ENCODE measurements around the gene MATN1. TPM values are rescaled to one million over a fixed set of nuclear protein-coding genes. Genes with fewer than 3 reads are reported as not detected.

MATN1 gene
- total RNA-seq, 1 donor from 2014 or later: 0.22 TPM

DNA sequence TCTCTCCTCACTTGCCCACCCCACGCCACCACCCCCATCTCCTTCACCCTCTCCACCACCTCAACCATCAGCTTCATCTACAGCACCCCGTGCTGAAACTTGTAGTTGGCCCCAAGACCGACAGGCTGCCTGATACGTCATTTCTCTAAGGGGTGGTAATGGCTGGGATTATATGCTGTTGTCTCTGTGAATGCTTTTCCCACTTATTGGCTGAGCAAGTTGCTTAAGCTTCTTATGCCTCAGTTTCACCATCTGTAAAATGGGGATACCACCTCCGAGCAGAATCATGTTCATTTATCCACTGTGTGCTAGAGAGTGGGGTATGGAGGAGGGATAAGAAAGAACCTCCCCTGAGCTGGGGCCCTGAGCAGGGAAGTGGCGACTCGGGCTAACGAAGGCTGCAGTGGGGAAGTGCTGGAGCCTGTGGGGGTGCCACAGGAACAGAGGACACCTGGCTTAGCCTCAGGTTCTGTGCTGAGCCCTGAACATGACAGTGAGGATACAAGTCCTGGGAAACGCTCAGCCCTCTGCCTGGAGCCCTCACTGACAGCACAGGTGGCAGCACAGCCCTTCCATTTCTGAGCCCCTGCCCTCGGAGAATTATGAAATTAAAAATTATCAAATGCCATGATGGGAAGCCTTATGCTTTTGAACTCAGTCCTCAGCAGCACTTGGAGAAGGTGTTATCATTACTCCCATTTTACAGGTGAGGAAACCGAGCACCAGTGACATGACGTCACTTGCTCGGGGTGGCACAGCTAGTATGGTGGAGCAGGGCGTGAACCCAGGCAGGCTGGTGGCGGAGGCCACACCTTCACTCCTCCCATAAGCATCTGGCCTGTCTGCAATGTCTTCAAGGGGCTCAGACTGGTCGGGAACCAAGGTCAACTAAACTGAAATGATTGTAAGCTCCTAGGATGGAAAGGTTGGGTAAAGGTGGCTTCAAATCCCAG is 2.8 kb downstream of the MATN1 start:
- Mint-ChIP-seq H3K36me3 (ENCODE audit: unreplicated experiment) (peaks cover 2% of the 10 kb centered on the region), H3K4me3 (ENCODE audit: unreplicated experiment) (no peak overlapping the region), H3K4me1 (ENCODE audit: low read depth, unreplicated experiment) (no peaks in the 10 kb centered on the region)

DNA sequence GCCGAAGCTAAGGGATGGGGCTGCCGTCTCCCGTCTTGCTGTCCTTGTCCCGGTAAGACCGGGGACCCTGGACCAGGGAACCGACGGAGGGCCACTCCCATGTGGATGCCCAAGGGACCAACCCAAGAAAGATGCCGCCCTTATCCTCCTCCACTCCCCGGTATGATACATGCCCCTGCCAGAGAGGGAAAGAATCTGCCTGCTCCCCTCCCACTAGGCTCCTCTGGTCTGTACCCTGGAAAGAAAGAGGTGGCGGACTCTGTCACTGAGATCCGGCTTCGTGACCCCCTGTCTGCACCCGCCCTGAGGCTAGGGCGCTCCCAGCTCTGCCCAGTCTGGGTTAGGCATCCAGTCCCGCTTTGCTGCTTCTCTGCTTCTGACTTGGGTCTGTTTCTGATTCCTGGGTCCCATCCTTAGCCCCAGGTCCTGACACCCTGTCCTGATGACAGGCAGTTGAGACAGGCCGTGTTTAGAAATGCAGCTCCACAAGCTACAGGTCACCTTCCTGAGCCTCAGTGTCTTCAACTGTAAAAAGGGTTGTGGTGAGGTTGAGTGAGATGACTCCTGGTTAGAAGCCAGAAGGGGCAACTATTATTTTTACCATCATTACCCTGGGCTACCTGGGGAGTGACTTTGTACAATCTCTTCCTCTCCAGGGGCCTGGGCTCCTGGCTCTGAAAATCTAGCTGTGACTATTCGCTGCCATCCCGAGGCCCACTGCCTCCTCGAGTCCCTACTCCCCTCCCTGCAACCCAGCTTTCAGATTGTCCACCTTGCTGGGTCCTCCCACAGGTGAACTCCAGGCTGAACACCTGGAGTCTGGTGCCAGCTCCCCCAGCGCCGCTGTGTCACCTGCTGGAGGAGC is 3.7 kb downstream of the MATN1 start:
- Mint-ChIP-seq H3K27ac (ENCODE audit: unreplicated experiment) (no peak overlapping the region), H3K4me3 (ENCODE audit: unreplicated experiment) (no peak overlapping the region), H3K36me3 (ENCODE audit: unreplicated experiment) (peaks cover 4% of the 10 kb centered on the region), H3K4me1 (ENCODE audit: low read depth, unreplicated experiment) (no peaks in the 10 kb centered on the region), H3K27me3 (ENCODE audit: unreplicated experiment) (peaks cover 6% of the 10 kb centered on the region), H3K9me3 (ENCODE audit: unreplicated experiment) (peaks cover 7% of the 10 kb centered on the region)
- DNase-seq: no peak
- TF ChIP-seq, protein P1, sequence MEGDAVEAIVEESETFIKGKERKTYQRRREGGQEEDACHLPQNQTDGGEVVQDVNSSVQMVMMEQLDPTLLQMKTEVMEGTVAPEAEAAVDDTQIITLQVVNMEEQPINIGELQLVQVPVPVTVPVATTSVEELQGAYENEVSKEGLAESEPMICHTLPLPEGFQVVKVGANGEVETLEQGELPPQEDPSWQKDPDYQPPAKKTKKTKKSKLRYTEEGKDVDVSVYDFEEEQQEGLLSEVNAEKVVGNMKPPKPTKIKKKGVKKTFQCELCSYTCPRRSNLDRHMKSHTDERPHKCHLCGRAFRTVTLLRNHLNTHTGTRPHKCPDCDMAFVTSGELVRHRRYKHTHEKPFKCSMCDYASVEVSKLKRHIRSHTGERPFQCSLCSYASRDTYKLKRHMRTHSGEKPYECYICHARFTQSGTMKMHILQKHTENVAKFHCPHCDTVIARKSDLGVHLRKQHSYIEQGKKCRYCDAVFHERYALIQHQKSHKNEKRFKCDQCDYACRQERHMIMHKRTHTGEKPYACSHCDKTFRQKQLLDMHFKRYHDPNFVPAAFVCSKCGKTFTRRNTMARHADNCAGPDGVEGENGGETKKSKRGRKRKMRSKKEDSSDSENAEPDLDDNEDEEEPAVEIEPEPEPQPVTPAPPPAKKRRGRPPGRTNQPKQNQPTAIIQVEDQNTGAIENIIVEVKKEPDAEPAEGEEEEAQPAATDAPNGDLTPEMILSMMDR (IDR thresholded peaks at IDR 0.05; ENCODE audit: partially characterized antibody, unreplicated experiment): peak; percentile 48

More for the DNA sequence above, 2.8 kb downstream of the MATN1 start:
- DNase-seq: no peak
- H3K27ac Mint-ChIP-seq (ENCODE audit: unreplicated experiment): no peak overlapping the region
- TF ChIP-seq, protein P1 (IDR thresholded peaks at IDR 0.05; ENCODE audit: partially characterized antibody, unreplicated experiment): no peak
- peaks cover 7% of the 10 kb centered on the region for H3K9me3 Mint-ChIP-seq (ENCODE audit: unreplicated experiment)
- peaks cover 6% of the 10 kb centered on the region for H3K27me3 Mint-ChIP-seq (ENCODE audit: unreplicated experiment)

DNA sequence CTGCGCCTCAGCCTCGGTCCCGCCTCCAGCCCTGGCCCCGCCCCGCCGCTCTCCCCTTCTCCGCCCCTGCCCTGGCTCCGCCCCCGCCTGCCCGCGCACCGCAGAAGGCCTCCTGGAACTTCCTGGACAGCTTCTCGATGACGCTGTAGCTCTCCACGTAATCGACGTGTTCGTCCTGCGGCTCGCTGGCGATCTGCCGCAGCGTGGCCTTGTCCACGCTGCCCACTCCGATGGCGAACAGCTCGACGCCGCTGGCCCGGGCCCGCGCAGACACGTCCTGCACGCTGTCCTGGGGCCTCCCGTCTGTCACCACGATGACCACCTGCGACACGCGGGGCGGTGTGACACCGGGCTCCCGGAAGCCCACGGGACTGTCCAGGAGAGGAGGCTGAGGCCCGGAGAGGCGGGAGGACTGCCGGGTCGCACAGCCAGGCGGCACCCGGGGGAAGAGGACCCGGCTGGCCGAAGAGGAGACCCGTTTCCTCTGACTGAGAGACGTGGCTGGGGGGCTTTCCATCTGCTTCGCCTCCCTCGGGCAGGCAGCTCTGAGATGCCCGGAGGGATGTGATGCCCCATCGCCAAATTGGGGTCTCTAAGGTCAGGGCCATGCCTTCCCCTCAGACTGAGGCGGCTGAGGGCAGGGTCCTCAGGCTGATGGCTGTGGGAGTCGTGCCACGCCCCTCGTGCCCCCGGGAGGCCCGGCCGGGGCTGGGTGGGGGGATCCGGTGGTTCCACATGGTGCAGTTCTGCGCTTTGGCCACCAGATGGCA is 4.6 kb downstream of the MATN1 start:
- peak; percentile 90 for DNase-seq
- Mint-ChIP-seq H3K4me1 (ENCODE audit: low read depth, unreplicated experiment) (no peaks in the 10 kb centered on the region), H3K4me3 (ENCODE audit: unreplicated experiment) (peak overlapping the region; percentile 74), H3K9me3 (ENCODE audit: unreplicated experiment) (peaks cover 7% of the 10 kb centered on the region), H3K36me3 (ENCODE audit: unreplicated experiment) (peaks cover 4% of the 10 kb centered on the region), H3K27me3 (ENCODE audit: unreplicated experiment) (peaks cover 6% of the 10 kb centered on the region), H3K27ac (ENCODE audit: unreplicated experiment) (no peak overlapping the region)
- TF ChIP-seq, protein P1 (IDR thresholded peaks at IDR 0.05; ENCODE audit: partially characterized antibody, unreplicated experiment): peak; percentile 99

DNA sequence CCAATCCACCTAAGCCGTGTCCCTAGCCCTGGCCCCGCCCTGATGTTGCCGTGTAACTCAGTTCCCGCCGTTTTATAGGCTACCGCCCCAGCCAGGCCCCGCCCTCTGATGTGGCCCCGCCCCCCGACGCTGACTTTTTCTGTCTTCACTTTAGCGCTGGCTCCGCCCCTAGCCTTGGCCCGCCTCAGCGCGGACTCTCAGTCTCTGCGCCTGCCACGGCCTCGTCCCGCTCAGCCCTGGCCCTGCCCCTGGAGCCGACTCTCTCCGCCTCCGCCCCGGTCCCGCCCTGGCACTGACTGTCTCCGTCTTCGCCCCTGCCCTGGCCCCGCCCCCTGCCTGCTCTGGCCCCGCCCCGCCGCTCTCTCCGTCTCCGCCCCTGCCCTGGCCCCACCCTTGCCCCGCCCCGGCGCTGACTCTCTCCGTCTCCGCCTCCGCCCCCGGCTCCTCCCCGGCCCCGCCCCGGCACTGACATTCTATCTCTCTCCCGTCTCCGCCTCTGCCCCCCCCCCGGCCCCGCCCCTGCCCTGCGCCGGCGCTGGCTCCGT is 5.2 kb downstream of the MATN1 start:
- H3K9me3 Mint-ChIP-seq (ENCODE audit: unreplicated experiment): peaks cover 7% of the 10 kb centered on the region
- TF ChIP-seq, protein P1 (IDR thresholded peaks at IDR 0.05; ENCODE audit: partially characterized antibody, unreplicated experiment): no peak
- H3K36me3 Mint-ChIP-seq (ENCODE audit: unreplicated experiment): peaks cover 4% of the 10 kb centered on the region
- peak overlapping the region; percentile 82 for H3K4me3 Mint-ChIP-seq (ENCODE audit: unreplicated experiment)
- DNase-seq: peak; percentile 99
- peaks cover 6% of the 10 kb centered on the region for H3K27me3 Mint-ChIP-seq (ENCODE audit: unreplicated experiment)
- peak overlapping the region; percentile 55 for H3K27ac Mint-ChIP-seq (ENCODE audit: unreplicated experiment)
- H3K4me1 Mint-ChIP-seq (ENCODE audit: low read depth, unreplicated experiment): peaks cover 2% of the 10 kb centered on the region

Data from glutamatergic neuron (in vitro differentiated cells).